Colonic mucosa (tissue), 4 donors: ENCODE results near the gene CD70. TPM values are rescaled to one million over a fixed set of nuclear protein-coding genes. Genes with fewer than 3 reads are reported as not detected.
"Not testable (repeated sequence)": the region's sequence is repeated elsewhere in the genome, so short reads cannot be mapped to it uniquely, and the experiment has no call there.

ENCODE experiments used
- DNase-seq: peaks from one replicate; pipeline ENCODE4 v3.0.0-alpha.2; 2020
- H3K27ac ChIP-seq: fragments of 200-600 bp; one replicate; pipeline ENCODE4 v1.8.0; 2021
- H3K27me3 ChIP-seq: fragments of 200-600 bp; one replicate; pipeline ENCODE4 v1.8.0; 2021
- H3K36me3 ChIP-seq: fragments of 200-600 bp; one replicate; pipeline ENCODE4 v1.8.0; 2021
- H3K4me1 ChIP-seq: fragments of 200-600 bp; one replicate; pipeline ENCODE4 v1.8.0; 2021; ENCODE audit warnings: mild to moderate bottlenecking
- H3K4me3 ChIP-seq: fragments of 200-600 bp; one replicate; pipeline ENCODE4 v1.8.0; 2021
- H3K9ac ChIP-seq, 2 donors: one replicate each; pipeline ENCODE4 v1.7.0; 2013; ENCODE audit warnings: control low read depth in 2 of 2, low read depth in 2 of 2, low read length in 2 of 2
- H3K9me3 ChIP-seq: fragments of 200-600 bp; one replicate; pipeline ENCODE4 v1.8.0; 2021
- intact Hi-C: fragments of 100-400 bp; cut with DNase I; formaldehyde crosslinking; loops from one replicate; pipeline ENCODE4 v1.14.1; 2022
- total RNA-seq, 2 donors: library from RNA; stranded (reverse); fragmentation: NEBNext Ultra II Directional in 1 of 2; extraction: Animal tissue kit (Norgen Biotek cat#: 25700) in 1 of 2; gene quantifications; one replicate each; pipeline ENCODE4 v1.2.1, GENCODE V29; 2021
- TF ChIP-seq, protein P1 (sequence below): fragments of 200-600 bp; IDR thresholded peaks from one replicate; pipeline ENCODE4 v1.8.0; 2022; ENCODE audit warnings: antibody characterized with exemption, mild to moderate bottlenecking
- donor health status: healthy.
- donor health status: DM: no; HTN: no; CAD: no.
- donor health status: DM: no; HTN: no; CAD: no.

CD70 gene
- total RNA-seq, 2 donors from 2014 or later, result 0.27 to 0.57 TPM

DNA sequence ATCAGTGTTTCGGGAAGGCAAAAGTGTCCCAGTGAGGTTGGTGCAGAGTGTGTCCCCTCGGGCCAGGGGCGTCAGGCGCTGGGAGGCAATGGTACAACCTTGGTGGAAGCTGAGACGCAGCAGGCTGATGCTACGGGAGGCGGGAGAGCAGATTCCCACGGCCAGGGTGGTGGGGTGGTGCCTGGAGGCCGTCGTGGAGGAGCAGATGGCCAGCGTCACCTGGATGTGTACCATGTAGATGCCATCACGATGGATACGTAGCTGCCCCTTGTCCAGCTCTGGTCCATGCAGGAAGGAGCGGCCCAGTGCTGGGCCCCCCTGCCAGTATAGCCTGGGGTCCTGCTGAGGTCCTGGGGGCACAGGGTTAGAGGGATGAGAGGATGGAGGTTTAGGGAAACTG lies 4.9 kb downstream of the CD70 start:
- intact Hi-C loops, result no loop called here
- Histone ChIP-seq H3K4me1 (no peaks in the 10 kb centered on the region), H3K27me3 (peaks cover 30% of the 10 kb centered on the region), H3K4me3 (no peak overlapping the region), H3K9me3 (no peaks in the 10 kb centered on the region), H3K9ac (no peak overlapping the region), H3K36me3 (no peaks in the 10 kb centered on the region), H3K27ac (no peak overlapping the region)
- TF ChIP-seq, protein P1, sequence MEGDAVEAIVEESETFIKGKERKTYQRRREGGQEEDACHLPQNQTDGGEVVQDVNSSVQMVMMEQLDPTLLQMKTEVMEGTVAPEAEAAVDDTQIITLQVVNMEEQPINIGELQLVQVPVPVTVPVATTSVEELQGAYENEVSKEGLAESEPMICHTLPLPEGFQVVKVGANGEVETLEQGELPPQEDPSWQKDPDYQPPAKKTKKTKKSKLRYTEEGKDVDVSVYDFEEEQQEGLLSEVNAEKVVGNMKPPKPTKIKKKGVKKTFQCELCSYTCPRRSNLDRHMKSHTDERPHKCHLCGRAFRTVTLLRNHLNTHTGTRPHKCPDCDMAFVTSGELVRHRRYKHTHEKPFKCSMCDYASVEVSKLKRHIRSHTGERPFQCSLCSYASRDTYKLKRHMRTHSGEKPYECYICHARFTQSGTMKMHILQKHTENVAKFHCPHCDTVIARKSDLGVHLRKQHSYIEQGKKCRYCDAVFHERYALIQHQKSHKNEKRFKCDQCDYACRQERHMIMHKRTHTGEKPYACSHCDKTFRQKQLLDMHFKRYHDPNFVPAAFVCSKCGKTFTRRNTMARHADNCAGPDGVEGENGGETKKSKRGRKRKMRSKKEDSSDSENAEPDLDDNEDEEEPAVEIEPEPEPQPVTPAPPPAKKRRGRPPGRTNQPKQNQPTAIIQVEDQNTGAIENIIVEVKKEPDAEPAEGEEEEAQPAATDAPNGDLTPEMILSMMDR, result no peak
- no peak for DNase-seq

GRCh38 chr19:6582515-6583484 lies 8.2 kb downstream of the CD70 start:
- not testable (repeated sequence) for H3K4me1 ChIP-seq

DNA sequence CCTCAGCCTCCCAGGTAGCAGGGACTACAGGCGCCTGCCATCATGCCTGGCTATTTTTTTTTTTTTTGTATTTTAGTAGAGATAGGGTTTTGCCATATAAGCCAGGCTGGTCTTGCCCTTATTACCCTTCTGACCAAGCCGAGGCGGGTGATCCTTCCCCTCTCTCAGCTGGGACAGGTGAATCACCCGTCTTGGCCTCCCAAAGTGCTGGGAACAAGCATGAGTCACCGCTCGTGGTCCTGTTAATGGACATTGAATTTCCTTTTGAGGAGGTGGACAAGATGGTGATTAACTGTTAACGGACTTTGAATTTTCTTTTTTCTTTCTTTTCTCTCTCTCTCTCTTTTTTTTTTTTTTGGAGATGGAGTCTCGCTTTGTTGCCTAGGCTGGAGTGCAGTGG lies 10.6 kb downstream of the CD70 start:
- Histone ChIP-seq H3K9me3 (no peaks in the 10 kb centered on the region), H3K36me3 (no peaks in the 10 kb centered on the region), H3K4me1 (no peaks in the 10 kb centered on the region), H3K27me3 (no peaks in the 10 kb centered on the region), H3K4me3 (no peak overlapping the region), H3K27ac (no peak overlapping the region), H3K9ac (no peak overlapping the region)
- TF ChIP-seq, protein P1, result no peak
- intact Hi-C loops, result no loop called here
- no peak for DNase-seq

More at GRCh38 chr19:6582515-6583484, 8.2 kb downstream of the CD70 start:
- H3K9ac ChIP-seq, intact Hi-C loops, H3K36me3 ChIP-seq, H3K4me3 ChIP-seq, DNase-seq, H3K9me3 ChIP-seq, H3K27me3 ChIP-seq, H3K27ac ChIP-seq: not testable (repeated sequence)

GRCh38 chr19:6579450-6580178 lies 11.3 kb downstream of the CD70 start:
- no peaks in the 10 kb centered on the region for H3K27me3 ChIP-seq
- no peak overlapping the region for H3K27ac ChIP-seq
- intact Hi-C loops, result no loop called here
- H3K4me1 ChIP-seq, result no peaks in the 10 kb centered on the region
- H3K4me3 ChIP-seq, result no peak overlapping the region
- no peak for DNase-seq
- H3K9me3 ChIP-seq, result no peaks in the 10 kb centered on the region
- TF ChIP-seq, protein P1, result no peak
- H3K9ac ChIP-seq, result no peak overlapping the region
- no peaks in the 10 kb centered on the region for H3K36me3 ChIP-seq

- peak; percentile 52 for DNase-seq
- TF ChIP-seq, protein P1, result no peak
- no peak overlapping the region for H3K4me3 ChIP-seq
- no peaks in the 10 kb centered on the region for H3K9me3 ChIP-seq
- intact Hi-C loops, result no loop called here
- no peaks in the 10 kb centered on the region for H3K27me3 ChIP-seq
- H3K27ac ChIP-seq, result peak overlapping the region; percentile 44
- no peaks in the 10 kb centered on the region for H3K4me1 ChIP-seq
- peak overlapping the region in 1 of 2 donors; percentile 9 for H3K9ac ChIP-seq
- no peaks in the 10 kb centered on the region for H3K36me3 ChIP-seq
Observed at GRCh38 chr19:6577476-6578125, 13.3 kb downstream of the CD70 start.
